Activated naive CD4-positive, alpha-beta T cell treated with Interleukin-2 at 50 U/mL for 16 hours (primary cell): ENCODE results near the gene WRAP73.
A peak's percentile ranks its signal among the peaks of the same experiment; 100 is the strongest.

Experiments
- DNase-seq: peaks from one replicate; pipeline ENCODE4 v3.0.0-alpha.2; 2020

WRAP73 gene

GRCh38 chr1:3668585-3669300 is 18.8 kb upstream of the WRAP73 start:
- DNase-seq: no peak

- DNase-seq: no peak
These were observed 18.2 kb upstream of the WRAP73 start for GRCh38 chr1:3668148-3668547.

GRCh38 chr1:3664700-3665375 is 14.9 kb upstream of the WRAP73 start:
- DNase-seq: no peak

GRCh38 chr1:3663999-3664699 is 14.2 kb upstream of the WRAP73 start:
- no peak for DNase-seq

GRCh38 chr1:3662080-3662671 is 12.3 kb upstream of the WRAP73 start:
- no peak for DNase-seq

GRCh38 chr1:3661631-3662030 is 11.7 kb upstream of the WRAP73 start:
- no peak for DNase-seq

GRCh38 chr1:3660704-3661103 is 10.8 kb upstream of the WRAP73 start:
- no peak for DNase-seq

GRCh38 chr1:3659093-3659492 is 9.2 kb upstream of the WRAP73 start:
- DNase-seq: no peak

- DNase-seq: no peak
These were observed 8.3 kb upstream of the WRAP73 start for GRCh38 chr1:3658231-3658615.

GRCh38 chr1:3657578-3658230 is 7.8 kb upstream of the WRAP73 start:
- no peak for DNase-seq

- DNase-seq: no peak
These were observed 7.2 kb upstream of the WRAP73 start for GRCh38 chr1:3657096-3657475.

- no peak for DNase-seq
These were observed 6.7 kb upstream of the WRAP73 start for GRCh38 chr1:3656450-3657095.

- no peak for DNase-seq
These were observed 4.8 kb upstream of the WRAP73 start for GRCh38 chr1:3654549-3655281.

GRCh38 chr1:3653286-3653618 is 3.3 kb upstream of the WRAP73 start:
- no peak for DNase-seq

GRCh38 chr1:3652548-3653285 is 2.8 kb upstream of the WRAP73 start:
- DNase-seq: no peak

- peak; percentile 16 for DNase-seq
These were observed 2.1 kb upstream of the WRAP73 start, which contains the start of gene TP73 for GRCh38 chr1:3651930-3652547. Gene TP73 (plus strand): TSS chr1:3652516. CDS start chr1:3682366, 29,850 bp downstream.

GRCh38 chr1:3651026-3651929 is 1.4 kb upstream of the WRAP73 start:
- DNase-seq: no peak

- DNase-seq: no peak
These were observed 534 bp upstream of the WRAP73 start for GRCh38 chr1:3650248-3651025.

GRCh38 chr1:3646596-3646995 is 3.3 kb downstream of the WRAP73 start:
- DNase-seq: no peak
